H9 (cell line): Measurements from ENCODE around the gene ZNF638. TPM values are rescaled to one million over a fixed set of nuclear protein-coding genes. Genes with fewer than 3 reads are reported as not detected.
"Not testable (repeated sequence)": the region's sequence is repeated elsewhere in the genome, so short reads cannot be mapped to it uniquely, and the experiment has no call there.

Source experiments
- DNase-seq: peaks from one replicate; pipeline ENCODE4 v3.0.0-alpha.2; 2017
- H2AFZ ChIP-seq: one replicate; pipeline ENCODE4 v1.6.1; 2013; ENCODE audit warnings: mild to moderate bottlenecking, low read length, control low read depth, moderate library complexity
- H2AK5ac ChIP-seq: 2 replicates; pipeline ENCODE4 v1.6.1; 2013; ENCODE audit warnings: low read length, control low read depth, mixed read lengths; ENCODE audit not compliant: insufficient read length
- H2BK120ac ChIP-seq: one replicate; pipeline ENCODE4 v1.6.1; 2013; ENCODE audit warnings: low read depth, mild to moderate bottlenecking, low read length, control low read depth, inconsistent platforms; ENCODE audit not compliant: poor library complexity, severe bottlenecking
- H2BK12ac ChIP-seq: 2 replicates; pipeline ENCODE4 v1.6.1; 2013; ENCODE audit warnings: low read length, control low read depth, mixed read lengths, low read depth; ENCODE audit not compliant: insufficient read length
- H2BK15ac ChIP-seq: 2 replicates; pipeline ENCODE4 v1.6.1; 2013; ENCODE audit warnings: low read depth, low read length, control low read depth
- H2BK20ac ChIP-seq: one replicate; pipeline ENCODE4 v1.6.1; 2013; ENCODE audit warnings: low read depth, mild to moderate bottlenecking, low read length, control low read depth, inconsistent platforms; ENCODE audit not compliant: poor library complexity, severe bottlenecking
- H2BK5ac ChIP-seq: 2 replicates; pipeline ENCODE4 v1.6.1; 2013; ENCODE audit warnings: low read length, control low read depth, mixed read lengths; ENCODE audit not compliant: insufficient read length
- H3K14ac ChIP-seq: 2 replicates; pipeline ENCODE4 v1.6.1; 2013; ENCODE audit warnings: low read length, control low read depth; ENCODE audit not compliant: insufficient read depth
- H3K18ac ChIP-seq: 2 replicates; pipeline ENCODE4 v1.6.1; 2013; ENCODE audit warnings: low read depth, mild to moderate bottlenecking, mixed read lengths, low read length, control low read depth; ENCODE audit not compliant: insufficient read length
- H3K23ac ChIP-seq: 2 replicates; pipeline ENCODE4 v1.6.1; 2013; ENCODE audit warnings: low read length, control low read depth, mixed read lengths, low read depth; ENCODE audit not compliant: insufficient read length
- H3K23me2 ChIP-seq: 2 replicates; pipeline ENCODE4 v1.6.1; 2013; ENCODE audit warnings: low read depth, mild to moderate bottlenecking, mixed read lengths, low read length, control low read depth; ENCODE audit not compliant: insufficient read length, poor library complexity, severe bottlenecking
- H3K27ac ChIP-seq: 2 replicates; pipeline ENCODE4 v1.5.1; 2013; ENCODE audit warnings: low read length, control low read depth, mixed read lengths, low read depth; ENCODE audit not compliant: insufficient read length
- H3K27me3 ChIP-seq: 2 replicates; pipeline ENCODE4 v1.6.1; 2013; ENCODE audit warnings: low read length, control low read depth, inconsistent platforms; ENCODE audit not compliant: insufficient read depth
- H3K4ac ChIP-seq: 2 replicates; pipeline ENCODE4 v1.6.1; 2013; ENCODE audit warnings: low read depth, mild to moderate bottlenecking, control low read depth, inconsistent platforms, low read length, moderate library complexity
- H3K4me1 ChIP-seq: 2 replicates; pipeline ENCODE4 v1.6.1; 2013; ENCODE audit warnings: low read length, control low read depth, inconsistent platforms; ENCODE audit not compliant: insufficient read depth
- H3K4me2 ChIP-seq: 2 replicates; pipeline ENCODE4 v1.6.1; 2013; ENCODE audit warnings: low read length, control low read depth, mixed read lengths; ENCODE audit not compliant: insufficient read length, insufficient read depth
- H3K56ac ChIP-seq: 2 replicates; pipeline ENCODE4 v1.6.1; 2013; ENCODE audit warnings: low read depth, mild to moderate bottlenecking, mixed read lengths, low read length, control low read depth; ENCODE audit not compliant: insufficient read length
- H3K79me1 ChIP-seq: 2 replicates; pipeline ENCODE4 v1.6.1; 2013; ENCODE audit warnings: low read depth, mild to moderate bottlenecking, moderate library complexity, low read length, control low read depth, inconsistent platforms; ENCODE audit not compliant: insufficient read depth, poor library complexity, severe bottlenecking
- H3K79me2 ChIP-seq: 2 replicates; pipeline ENCODE4 v1.6.1; 2013; ENCODE audit warnings: low read length, control low read depth, inconsistent platforms; ENCODE audit not compliant: insufficient read depth
- H3K9ac ChIP-seq: 2 replicates; pipeline ENCODE4 v1.6.1; 2013; ENCODE audit warnings: low read length, control low read depth, mixed read lengths; ENCODE audit not compliant: insufficient read length; ENCODE audit errors: extremely low read depth
- H3K9me3 ChIP-seq: one replicate; pipeline ENCODE4 v1.6.1; 2013; ENCODE audit warnings: low read depth, low read length, inconsistent platforms; ENCODE audit not compliant: control insufficient read depth
- H3T11ph ChIP-seq: one replicate; pipeline ENCODE4 v1.6.1; 2013; ENCODE audit warnings: mild to moderate bottlenecking, low read length, control low read depth, inconsistent platforms
- H4K20me1 ChIP-seq: one replicate; pipeline ENCODE4 v1.6.1; 2013; ENCODE audit not compliant: control insufficient read depth, insufficient read length, insufficient read depth
- H4K5ac ChIP-seq: 2 replicates; pipeline ENCODE4 v1.6.1; 2013; ENCODE audit warnings: low read depth, mild to moderate bottlenecking, mixed read lengths, low read length, control low read depth; ENCODE audit not compliant: insufficient read length
- H4K8ac ChIP-seq: replicated peaks from 2 replicates; pipeline ENCODE4 v1.6.1; 2013; ENCODE audit warnings: low read length, control low read depth, mixed read lengths, low read depth; ENCODE audit not compliant: insufficient read length
- H4K91ac ChIP-seq: 2 replicates; pipeline ENCODE4 v1.6.1; 2013; ENCODE audit warnings: low read depth, mild to moderate bottlenecking, moderate library complexity, mixed read lengths, low read length, control low read depth; ENCODE audit not compliant: insufficient read length
- H3K27ac Mint-ChIP-seq, 3 experiments: 2 replicates in 2 of 3; 3 replicates in 1 of 3; pipeline ENCODE4 v1.8.0; 2020 to 2021; ENCODE audit warnings: mixed read lengths in 3 of 3, mild to moderate bottlenecking in 1 of 3, moderate library complexity in 1 of 3
- H3K27me3 Mint-ChIP-seq: 2 replicates; pipeline ENCODE4 v1.8.0; 2021; ENCODE audit warnings: low read depth, mild to moderate bottlenecking, moderate library complexity, mixed read lengths
- H3K36me3 Mint-ChIP-seq, 3 experiments: 2 replicates in 2 of 3; 3 replicates in 1 of 3; pipeline ENCODE4 v1.8.0; 2020 to 2021; ENCODE audit warnings: low read depth in 3 of 3, mixed read lengths in 3 of 3; ENCODE audit not compliant: insufficient read depth in 1 of 3
- H3K4me1 Mint-ChIP-seq, 2 experiments: 2 replicates each; pipeline ENCODE4 v1.8.0; 2020; ENCODE audit warnings: mixed read lengths in 2 of 2
- H3K4me3 Mint-ChIP-seq, 2 experiments: 2 replicates in 1 of 2; 3 replicates in 1 of 2; pipeline ENCODE4 v1.8.0; 2020 to 2021; ENCODE audit warnings: mild to moderate bottlenecking in 2 of 2, mixed read lengths in 2 of 2, moderate library complexity in 1 of 2
- H3K9me3 Mint-ChIP-seq, 2 experiments: 2 replicates in 1 of 2; 3 replicates in 1 of 2; pipeline ENCODE4 v1.8.0; 2020; ENCODE audit warnings: mild to moderate bottlenecking in 2 of 2, mixed read lengths in 2 of 2, moderate library complexity in 1 of 2
- CTCF ChIP-seq: fragments of 200-600 bp; sonication (generic); conservative IDR thresholded peaks from 3 replicates; pipeline ENCODE4 v1.8.0; 2021; ENCODE audit warnings: antibody characterized with exemption, mild to moderate bottlenecking
- WGBS: extraction: QIAGEN DNeasy Blood & Tissue Kit; methylation state at CpG from one replicate; pipeline ENCODE4 v1.1.7; 2013; ENCODE audit warnings: missing lambda C conversion rate, low lambda C conversion rate, mixed read lengths; ENCODE audit not compliant: insufficient read length; ENCODE audit errors: extremely low coverage; 5-methylcytosine and 5-hydroxymethylcytosine counted together
- total RNA-seq: library from RNA; stranded (reverse); gene quantifications from 2 replicates; pipeline ENCODE4 v1.2.1, GENCODE V29; 2021

Gene ZNF638
- total RNA-seq, 1 experiment from 2014 or later = 146 TPM

- Histone ChIP-seq H3K56ac (no peak overlapping the region), H3K27me3 (no peaks in the 10 kb centered on the region), H3K14ac (no peak overlapping the region), H2AK5ac (no peak overlapping the region), H3K9me3 (no peaks in the 10 kb centered on the region), H4K91ac (no peak overlapping the region), H3K9ac (no peak overlapping the region), H3K18ac (no peak overlapping the region), H4K5ac (no peak overlapping the region), H3K27ac (no peak overlapping the region), H3K4ac (no peak overlapping the region), H2BK12ac (no peak overlapping the region), H2AFZ (no peak overlapping the region), H3K79me2 (no peaks in the 10 kb centered on the region), H4K8ac (no peak overlapping the region), H2BK15ac (no peak overlapping the region), H2BK120ac (no peak overlapping the region), H3K79me1 (peaks cover 2% of the 10 kb centered on the region), H2BK20ac (no peak overlapping the region), H3K23ac (no peak overlapping the region), H3K23me2 (no peaks in the 10 kb centered on the region), H2BK5ac (no peak overlapping the region), H3K4me2 (no peak overlapping the region), H4K20me1 (no peaks in the 10 kb centered on the region), H3T11ph (no peak overlapping the region), H3K4me1 (no peaks in the 10 kb centered on the region)
- Mint-ChIP-seq H3K9me3 (no peaks in the 10 kb centered on the region), H3K4me1 (no peaks in the 10 kb centered on the region), H3K27ac (no peak overlapping the region), H3K27me3 (no peaks in the 10 kb centered on the region), H3K4me3 (no peak overlapping the region), H3K36me3 (peaks cover 32 to 86% (median 82%) of the 10 kb centered on the region in 3 experiments)
- no CpG with 5 or more reads among the region's 3 CpGs for WGBS
- no peak for DNase-seq
- TF ChIP-seq CTCF = no peak
These were observed 97.1 kb downstream of the ZNF638 start for GRCh38 chr2:71428472-71429383.

GRCh38 chr2:71445142-71445541, 113.6 kb downstream of the ZNF638 start:
- H2BK15ac ChIP-seq, H2BK5ac ChIP-seq, H4K8ac ChIP-seq, H2BK120ac ChIP-seq, H3K4me2 ChIP-seq, H2BK12ac ChIP-seq, H3K27me3 Mint-ChIP-seq, DNase-seq, H4K20me1 ChIP-seq, H3K27ac Mint-ChIP-seq, H3K4me1 ChIP-seq, H3K9me3 Mint-ChIP-seq, H2AFZ ChIP-seq, H2BK20ac ChIP-seq, H3K14ac ChIP-seq, H3K27me3 ChIP-seq, H3K79me1 ChIP-seq, H3K79me2 ChIP-seq, H3K56ac ChIP-seq, H3K36me3 Mint-ChIP-seq, H3K4me1 Mint-ChIP-seq, H3K23ac ChIP-seq, H3K27ac ChIP-seq, H4K91ac ChIP-seq, H4K5ac ChIP-seq, H3T11ph ChIP-seq, H3K9me3 ChIP-seq, H3K23me2 ChIP-seq, H3K9ac ChIP-seq, H3K18ac ChIP-seq, H3K4ac ChIP-seq, H2AK5ac ChIP-seq, H3K4me3 Mint-ChIP-seq: not testable (repeated sequence)
- WGBS = no CpG with 5 or more reads among the region's 5 CpGs
